OCI-LY7 (cell line): ENCODE measurements around the gene PPP1R3A. TPM values are rescaled to one million over a fixed set of nuclear protein-coding genes. Genes with fewer than 3 reads are reported as not detected.

Experiments used
- BruUV-seq: library from RNA; stranded (reverse); fragments of 400-500 nt; replicated peaks from 2 replicates; lab custom pipeline; 2021; lab: Mats Ljungman, UMichigan
- CTCF ChIA-PET: fragments of 300-600 bp; sonication (Branson Sonifier 250); formaldehyde crosslinking; loops from one replicate; lab custom pipeline; 2022; ENCODE audit warnings: antibody characterized with exemption; ENCODE audit not compliant: unreplicated experiment; lab: Charles Lee
- POLR2A ChIA-PET: fragments of 300-600 bp; sonication (Branson Sonifier 250); formaldehyde crosslinking; loops from one replicate; lab custom pipeline; 2022; ENCODE audit warnings: antibody characterized with exemption; lab: Charles Lee
- DNase-seq: peaks from one replicate; pipeline ENCODE4 v3.0.0-alpha.2; 2015; ENCODE audit warnings: low spot score
- H2AFZ ChIP-seq: fragments of 200-600 bp; sonication (generic), shearing (Covaris generic); 2 replicates; pipeline ENCODE4 v1.6.1; 2014; ENCODE audit warnings: mild to moderate bottlenecking, antibody characterized with exemption, low read length, moderate library complexity
- H3K27ac ChIP-seq: fragments of 200-600 bp; sonication (generic); 2 replicates; pipeline ENCODE4 v1.5.1; 2014; ENCODE audit warnings: mixed run types, low read depth, mild to moderate bottlenecking, moderate library complexity, low read length, inconsistent platforms; ENCODE audit not compliant: poor library complexity, severe bottlenecking
- H3K36me3 ChIP-seq: fragments of 200-600 bp; sonication (generic); 2 replicates; pipeline ENCODE4 v1.6.1; 2014; ENCODE audit warnings: mild to moderate bottlenecking, antibody characterized with exemption, low read length, moderate library complexity, mixed read lengths; ENCODE audit not compliant: insufficient read depth
- H3K4me1 ChIP-seq: fragments of 200-600 bp; sonication (generic); 2 replicates; pipeline ENCODE4 v1.5.1; 2014; ENCODE audit warnings: mild to moderate bottlenecking, low read length; ENCODE audit not compliant: insufficient read depth, poor library complexity, severe bottlenecking
- H3K4me2 ChIP-seq: fragments of 200-600 bp; sonication (generic); 2 replicates; pipeline ENCODE4 v1.6.1; 2014; ENCODE audit warnings: mild to moderate bottlenecking, low read length
- H3K4me3 ChIP-seq: fragments of 200-600 bp; sonication (generic); 2 replicates; pipeline ENCODE4 v1.5.1; 2014; ENCODE audit warnings: mild to moderate bottlenecking, low read depth, low read length; ENCODE audit not compliant: poor library complexity, severe bottlenecking
- H3K79me2 ChIP-seq: fragments of 200-600 bp; sonication (generic); 2 replicates; pipeline ENCODE4 v1.6.1; 2016; ENCODE audit warnings: low read depth, mild to moderate bottlenecking, low read length, moderate library complexity, mixed read lengths; ENCODE audit not compliant: insufficient read depth
- H3K9me2 ChIP-seq: fragments of 200-600 bp; sonication (generic); 2 replicates; pipeline ENCODE4 v1.6.1; 2016; ENCODE audit warnings: mild to moderate bottlenecking, low read length, mixed read lengths; ENCODE audit not compliant: insufficient read depth
- H3K9me3 ChIP-seq: fragments of 200-600 bp; sonication (generic); 2 replicates; pipeline ENCODE4 v1.6.1; 2014; ENCODE audit warnings: mild to moderate bottlenecking, mixed run types, low read length, mixed read lengths
- H4K20me1 ChIP-seq: fragments of 200-600 bp; sonication (generic); 2 replicates; pipeline ENCODE4 v1.6.1; 2014; ENCODE audit warnings: mild to moderate bottlenecking, antibody characterized with exemption, low read length, moderate library complexity, mixed read lengths; ENCODE audit not compliant: insufficient read depth
- CTCF ChIP-seq: fragments of 200-600 bp; sonication (generic); conservative IDR thresholded peaks from 2 replicates; pipeline ENCODE4 v1.5.1; 2014; ENCODE audit warnings: mild to moderate bottlenecking, antibody characterized with exemption, low read length, moderate library complexity, mixed read lengths
- EZH2phosphoT487 ChIP-seq: fragments of 200-600 bp; sonication (generic); IDR thresholded peaks from 2 replicates; pipeline ENCODE4 v1.6.1; 2018; ENCODE audit warnings: low read depth, borderline replicate concordance, mild to moderate bottlenecking, mixed run types, antibody characterized with exemption, low read length, moderate library complexity, mixed read lengths
- intact Hi-C: fragments of 100-400 bp; cut with micrococcal nuclease; formaldehyde crosslinking; loops from one replicate; pipeline ENCODE4 v1.10.0; 2022; ENCODE audit not compliant: unreplicated experiment
- total RNA-seq, 2 experiments: library from RNA; depleted of rRNA in 1 of 2; stranded (reverse); fragments of >200 nt in 1 of 2; shearing (Covaris generic) in 1 of 2; gene quantifications; 2 replicates each; pipeline ENCODE4 v1.2.3, GENCODE V29; 2014 to 2022

Gene PPP1R3A
- total RNA-seq, 2 experiments from 2014 or later: not detected

- no peaks in the 10 kb centered on the region for H3K4me1 ChIP-seq
- no peak overlapping the region for H2AFZ ChIP-seq
- intact Hi-C loops: no loop called here
- no peak overlapping the region for H3K27ac ChIP-seq
- H3K79me2 ChIP-seq: no peaks in the 10 kb centered on the region
- POLR2A ChIA-PET: interaction anchor here (1.2 kb wide), 1 partner anchor 11 kb away, joined by 4 read pairs; no protein-coding TSS in a partner anchor
- CTCF ChIA-PET: no interaction called here
- no TSS peak for BruUV-seq
- H4K20me1 ChIP-seq: no peaks in the 10 kb centered on the region
- no peaks in the 10 kb centered on the region for H3K9me3 ChIP-seq
- no peaks in the 10 kb centered on the region for H3K36me3 ChIP-seq
- H3K9me2 ChIP-seq: no peaks in the 10 kb centered on the region
- H3K4me3 ChIP-seq: no peak overlapping the region
- TF ChIP-seq EZH2phosphoT487: no peak
- no peak for TF ChIP-seq CTCF
- DNase-seq: no peak
- no peak overlapping the region for H3K4me2 ChIP-seq
Observed at GRCh38 chr7:113891828-113892227, 27.0 kb downstream of the PPP1R3A start.

- no peaks in the 10 kb centered on the region for H3K36me3 ChIP-seq
- H2AFZ ChIP-seq: no peak overlapping the region
- no peak for DNase-seq
- no peaks in the 10 kb centered on the region for H3K4me1 ChIP-seq
- H3K4me3 ChIP-seq: no peak overlapping the region
- no peaks in the 10 kb centered on the region for H3K79me2 ChIP-seq
- no peak overlapping the region for H3K27ac ChIP-seq
- intact Hi-C loops: no loop called here
- no peak overlapping the region for H3K4me2 ChIP-seq
- no TSS peak for BruUV-seq
- H3K9me3 ChIP-seq: no peaks in the 10 kb centered on the region
- H4K20me1 ChIP-seq: no peaks in the 10 kb centered on the region
- H3K9me2 ChIP-seq: no peaks in the 10 kb centered on the region
- POLR2A ChIA-PET: no interaction called here
- CTCF ChIA-PET: no interaction called here
- no peak for TF ChIP-seq CTCF
- no peak for TF ChIP-seq EZH2phosphoT487
Observed at GRCh38 chr7:113891031-113891350, 27.8 kb downstream of the PPP1R3A start.

- intact Hi-C loops: no loop called here
- Histone ChIP-seq H3K9me2 (no peaks in the 10 kb centered on the region), H3K36me3 (no peaks in the 10 kb centered on the region), H3K4me3 (no peak overlapping the region), H3K9me3 (no peaks in the 10 kb centered on the region), H2AFZ (no peak overlapping the region), H3K27ac (no peak overlapping the region), H4K20me1 (no peaks in the 10 kb centered on the region), H3K79me2 (no peaks in the 10 kb centered on the region), H3K4me1 (no peaks in the 10 kb centered on the region), H3K4me2 (no peak overlapping the region)
- BruUV-seq: no TSS peak
- TF ChIP-seq EZH2phosphoT487: no peak
- TF ChIP-seq CTCF: no peak
- ChIA-PET POLR2A (no interaction called here), CTCF (no interaction called here)
- no peak for DNase-seq
Observed at GRCh38 chr7:113890331-113891030, 28.3 kb downstream of the PPP1R3A start.
